ENCODE measurements around the gene XRN2.

DNA sequence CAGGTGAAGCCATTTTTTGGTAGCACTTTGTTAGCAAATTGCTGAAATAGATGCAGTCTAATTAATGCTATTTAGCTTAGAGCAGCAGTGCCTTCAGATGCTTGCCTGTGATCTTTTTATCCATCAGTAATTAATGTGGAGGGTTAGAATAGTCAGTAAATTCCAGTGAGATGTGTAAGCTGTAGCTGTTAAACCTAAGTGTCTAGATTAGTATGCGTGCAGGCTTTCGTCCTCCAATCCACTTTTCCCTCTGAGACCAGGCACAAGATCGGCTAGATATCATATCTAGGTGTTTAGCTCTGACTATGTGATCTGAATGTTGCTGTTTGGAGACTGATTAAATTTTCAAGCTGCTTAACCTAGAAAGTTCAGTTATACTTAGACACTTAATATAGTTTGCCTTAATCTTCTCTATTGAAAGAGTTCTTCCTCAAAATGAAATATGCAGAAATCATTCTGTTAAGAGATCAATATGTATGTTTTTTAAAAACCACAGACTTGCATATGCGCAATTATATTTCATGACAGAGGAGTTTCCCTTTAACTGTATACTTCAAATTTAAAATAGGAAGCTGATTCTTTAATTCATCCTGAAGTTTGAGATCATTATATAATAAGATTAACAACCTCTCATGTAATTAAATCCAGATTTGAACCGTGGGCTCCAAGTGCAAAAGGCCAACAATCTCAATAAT, 41.2 kb downstream of the XRN2 start:
- TF ChIP-seq, protein P1, sequence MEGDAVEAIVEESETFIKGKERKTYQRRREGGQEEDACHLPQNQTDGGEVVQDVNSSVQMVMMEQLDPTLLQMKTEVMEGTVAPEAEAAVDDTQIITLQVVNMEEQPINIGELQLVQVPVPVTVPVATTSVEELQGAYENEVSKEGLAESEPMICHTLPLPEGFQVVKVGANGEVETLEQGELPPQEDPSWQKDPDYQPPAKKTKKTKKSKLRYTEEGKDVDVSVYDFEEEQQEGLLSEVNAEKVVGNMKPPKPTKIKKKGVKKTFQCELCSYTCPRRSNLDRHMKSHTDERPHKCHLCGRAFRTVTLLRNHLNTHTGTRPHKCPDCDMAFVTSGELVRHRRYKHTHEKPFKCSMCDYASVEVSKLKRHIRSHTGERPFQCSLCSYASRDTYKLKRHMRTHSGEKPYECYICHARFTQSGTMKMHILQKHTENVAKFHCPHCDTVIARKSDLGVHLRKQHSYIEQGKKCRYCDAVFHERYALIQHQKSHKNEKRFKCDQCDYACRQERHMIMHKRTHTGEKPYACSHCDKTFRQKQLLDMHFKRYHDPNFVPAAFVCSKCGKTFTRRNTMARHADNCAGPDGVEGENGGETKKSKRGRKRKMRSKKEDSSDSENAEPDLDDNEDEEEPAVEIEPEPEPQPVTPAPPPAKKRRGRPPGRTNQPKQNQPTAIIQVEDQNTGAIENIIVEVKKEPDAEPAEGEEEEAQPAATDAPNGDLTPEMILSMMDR (IDR thresholded peaks at IDR 0.05), result no peak
- TF ChIP-seq EZH2 (IDR thresholded peaks at IDR 0.05), result no peak
